Fibroblast of mammary gland (primary cell): ENCODE measurements around the gene AGPAT2.

ENCODE experiments used
- DNase-seq: peaks from one replicate; pipeline ENCODE4 v3.0.0-alpha.2; 2010; ENCODE audit warnings: low read depth
- H3K4me3 ChIP-seq: 2 replicates; pipeline ENCODE4 v1.5.1; 2011; ENCODE audit warnings: low read depth, mild to moderate bottlenecking, low read length, moderate library complexity; ENCODE audit not compliant: control insufficient read depth
- TF ChIP-seq, protein P1 (sequence below): conservative IDR thresholded peaks from 2 replicates; pipeline ENCODE4 v1.5.1; 2011; ENCODE audit warnings: low read depth, low read length, inconsistent platforms; ENCODE audit not compliant: control insufficient read depth, insufficient read depth

The AGPAT2 gene

DNA sequence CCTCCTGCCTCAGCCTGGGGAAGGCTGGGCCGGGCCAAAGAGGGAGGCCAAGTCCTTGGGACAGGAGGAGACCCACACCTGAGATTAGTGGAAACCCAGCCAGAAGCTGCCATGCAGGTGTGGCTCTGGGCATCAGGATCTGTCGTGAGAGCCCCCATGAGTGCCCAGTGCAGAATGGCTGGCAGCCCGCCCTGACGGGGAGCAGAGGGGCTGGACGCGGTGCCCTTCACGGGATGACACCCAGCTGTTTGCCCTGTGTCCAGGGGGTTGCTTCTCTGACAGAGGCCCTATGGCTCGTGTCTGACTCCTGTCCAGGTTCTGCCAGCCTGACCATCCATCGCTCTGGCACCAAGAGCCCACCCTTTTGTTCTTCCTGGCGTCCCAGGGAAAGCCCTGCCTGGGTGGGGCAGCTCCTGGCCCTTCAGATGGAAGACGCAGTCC is 33.7 kb upstream of the AGPAT2 start:
- no peak for DNase-seq
- TF ChIP-seq, protein P1, sequence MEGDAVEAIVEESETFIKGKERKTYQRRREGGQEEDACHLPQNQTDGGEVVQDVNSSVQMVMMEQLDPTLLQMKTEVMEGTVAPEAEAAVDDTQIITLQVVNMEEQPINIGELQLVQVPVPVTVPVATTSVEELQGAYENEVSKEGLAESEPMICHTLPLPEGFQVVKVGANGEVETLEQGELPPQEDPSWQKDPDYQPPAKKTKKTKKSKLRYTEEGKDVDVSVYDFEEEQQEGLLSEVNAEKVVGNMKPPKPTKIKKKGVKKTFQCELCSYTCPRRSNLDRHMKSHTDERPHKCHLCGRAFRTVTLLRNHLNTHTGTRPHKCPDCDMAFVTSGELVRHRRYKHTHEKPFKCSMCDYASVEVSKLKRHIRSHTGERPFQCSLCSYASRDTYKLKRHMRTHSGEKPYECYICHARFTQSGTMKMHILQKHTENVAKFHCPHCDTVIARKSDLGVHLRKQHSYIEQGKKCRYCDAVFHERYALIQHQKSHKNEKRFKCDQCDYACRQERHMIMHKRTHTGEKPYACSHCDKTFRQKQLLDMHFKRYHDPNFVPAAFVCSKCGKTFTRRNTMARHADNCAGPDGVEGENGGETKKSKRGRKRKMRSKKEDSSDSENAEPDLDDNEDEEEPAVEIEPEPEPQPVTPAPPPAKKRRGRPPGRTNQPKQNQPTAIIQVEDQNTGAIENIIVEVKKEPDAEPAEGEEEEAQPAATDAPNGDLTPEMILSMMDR: no peak
- H3K4me3 ChIP-seq: no peak overlapping the region

DNA sequence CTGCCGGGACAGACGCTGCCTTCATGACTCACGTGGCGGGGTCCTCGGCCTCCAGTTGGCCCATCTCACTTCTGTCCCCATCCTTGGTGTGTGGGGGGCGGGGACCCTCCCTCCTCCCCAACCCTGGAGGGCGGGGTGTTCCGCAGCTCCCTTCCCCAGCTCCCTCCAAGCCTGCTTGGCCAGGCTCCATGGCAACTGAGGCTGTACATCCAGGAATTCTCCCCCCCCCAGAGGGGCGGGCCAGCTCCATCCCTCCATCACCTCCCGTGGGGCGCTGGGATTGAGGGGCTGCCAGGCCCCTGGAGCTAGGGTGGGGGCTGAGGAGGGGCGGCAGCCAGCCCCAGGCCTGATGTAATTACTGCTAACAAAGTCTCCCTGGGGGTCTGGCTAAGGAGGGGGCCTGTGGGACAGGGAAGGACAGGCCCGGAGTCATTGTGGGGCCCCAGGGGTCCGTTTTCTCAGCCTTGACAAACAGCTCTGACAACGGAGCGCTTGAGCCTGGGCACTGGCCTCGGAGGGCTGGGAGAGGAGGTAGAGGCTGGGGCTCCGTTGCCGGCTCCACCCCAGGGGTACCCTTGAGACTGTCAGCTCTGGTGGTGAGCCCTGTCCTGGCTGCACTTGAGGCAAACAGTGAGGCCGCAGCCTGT is 33.1 kb upstream of the AGPAT2 start:
- no peak for DNase-seq
- no peak overlapping the region for H3K4me3 ChIP-seq
- TF ChIP-seq, protein P1: no peak

DNA sequence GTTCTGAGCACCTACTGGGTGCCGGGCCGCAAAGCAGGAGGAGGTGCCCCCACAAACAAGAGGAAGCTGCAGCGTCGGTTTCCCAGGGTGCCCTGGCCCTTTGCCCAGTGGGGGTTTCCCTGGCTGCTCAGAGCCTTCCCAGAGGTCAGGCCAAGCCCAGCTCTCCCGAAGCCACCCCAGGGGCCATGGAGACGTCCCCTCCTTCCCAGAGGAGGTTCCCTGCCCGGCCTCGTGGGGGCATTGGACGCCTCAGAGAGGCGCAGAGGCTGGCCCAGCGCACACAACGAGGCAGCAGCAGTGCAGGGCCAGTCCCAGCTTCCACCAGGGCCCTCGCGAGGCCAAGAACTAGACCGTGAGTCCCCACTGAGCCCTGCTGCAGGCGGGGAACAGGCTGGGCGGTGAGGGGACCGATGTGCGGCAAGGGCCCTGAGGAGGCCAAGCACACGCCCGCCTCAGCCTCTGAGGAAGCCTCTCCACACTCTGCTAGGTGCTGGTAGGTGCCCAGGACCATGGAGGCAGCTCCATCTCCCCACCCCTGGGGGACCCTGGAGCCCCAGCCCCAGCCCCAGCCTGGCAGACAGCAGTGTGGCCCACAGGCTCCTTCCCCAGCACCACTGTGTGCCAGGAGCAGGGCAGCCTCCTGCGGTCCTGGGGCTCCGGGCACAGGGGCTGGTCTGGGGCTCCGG is 32.1 kb upstream of the AGPAT2 start:
- DNase-seq: no peak
- no peak overlapping the region for H3K4me3 ChIP-seq
- TF ChIP-seq, protein P1: no peak

DNA sequence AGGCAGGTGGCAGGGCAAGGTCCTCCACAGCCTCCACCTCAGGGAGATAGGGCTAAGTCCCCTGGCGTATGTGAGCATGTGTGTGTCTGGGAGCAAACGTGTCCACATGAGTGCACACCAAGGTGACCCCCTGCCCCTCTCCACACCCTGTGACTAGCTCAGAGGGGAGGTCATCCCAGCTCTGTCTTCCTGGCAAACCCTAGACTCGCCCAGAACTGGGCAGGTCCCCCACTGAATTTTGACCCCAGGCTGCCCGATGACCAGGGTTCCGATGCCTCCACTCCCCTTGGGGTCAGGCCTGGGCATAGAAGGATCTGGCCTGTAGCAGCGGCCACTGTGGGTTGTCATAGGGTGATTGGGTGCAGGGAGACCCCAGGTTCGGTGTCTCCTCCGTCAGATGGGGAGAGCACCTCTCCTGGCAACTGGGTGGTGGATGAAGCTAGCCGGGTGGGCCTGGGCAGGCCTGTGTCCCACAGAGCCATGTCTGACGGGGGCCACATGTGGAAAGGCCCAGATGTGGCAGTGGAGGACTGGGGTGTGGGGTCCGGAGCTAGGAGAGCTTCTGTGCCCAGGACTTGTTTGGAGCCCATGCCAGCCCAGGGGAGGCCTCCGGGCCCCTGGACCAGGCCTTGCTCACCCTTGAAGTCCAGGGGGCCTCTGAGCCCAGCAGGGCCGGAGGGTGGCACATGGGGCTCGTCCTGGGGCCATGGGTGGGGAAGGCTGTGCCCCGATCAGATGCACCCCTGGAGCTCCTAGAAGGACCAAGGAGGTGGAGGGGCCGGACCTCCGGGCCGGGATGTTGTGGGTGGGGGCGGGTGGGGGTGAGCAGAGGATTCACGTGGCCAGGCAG is 31.3 kb upstream of the AGPAT2 start:
- TF ChIP-seq, protein P1: no peak
- no peak for DNase-seq
- no peak overlapping the region for H3K4me3 ChIP-seq

DNA sequence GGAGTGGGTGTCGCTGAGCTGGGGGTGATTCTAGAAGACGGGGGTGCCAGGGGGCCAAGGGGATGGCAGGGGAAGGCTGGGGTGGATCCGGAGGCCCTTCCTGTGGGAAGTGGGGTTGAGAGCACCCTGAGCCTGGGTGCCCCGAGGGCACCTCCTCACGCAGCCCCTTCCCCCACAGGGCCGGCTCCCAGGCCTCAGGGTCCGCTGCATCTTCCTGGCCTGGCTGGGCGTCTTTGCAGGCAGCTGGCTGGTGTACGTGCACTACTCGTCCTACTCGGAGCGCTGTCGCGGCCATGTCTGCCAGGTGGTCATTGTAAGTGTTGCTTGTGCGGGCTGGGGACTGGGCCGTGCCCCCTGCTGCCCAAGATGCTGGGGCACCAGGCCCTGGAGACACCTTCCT is 30.1 kb upstream of the AGPAT2 start:
- no peak overlapping the region for H3K4me3 ChIP-seq
- TF ChIP-seq, protein P1: no peak
- DNase-seq: no peak

DNA sequence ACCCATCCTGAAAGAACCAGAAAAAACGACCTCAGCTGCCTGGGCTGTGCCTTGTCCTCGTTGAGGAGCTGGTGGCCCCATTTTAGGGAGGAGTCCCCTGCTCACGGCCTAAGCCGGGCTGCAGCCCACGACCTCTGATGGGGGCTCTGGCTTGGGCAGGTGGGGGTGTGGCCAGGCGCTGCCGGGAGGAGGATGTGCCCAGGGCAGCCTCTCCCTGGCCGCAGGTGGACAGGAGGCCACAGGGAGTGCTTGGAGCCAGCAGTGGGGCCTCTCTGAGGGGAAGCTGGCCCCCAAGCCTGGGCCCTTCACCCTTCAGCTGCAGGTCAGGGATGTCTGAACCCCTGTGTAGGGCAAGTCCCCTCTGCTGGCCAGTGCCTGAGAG is 27.6 kb upstream of the AGPAT2 start:
- DNase-seq: no peak
- H3K4me3 ChIP-seq: no peak overlapping the region
- TF ChIP-seq, protein P1: no peak
